Mammary epithelial cell (primary cell): Measurements from ENCODE around the gene TCHHL1.

Source experiments
- EZH2 ChIP-seq: IDR thresholded peaks from 2 replicates; pipeline ENCODE4 v1.6.1; 2012; ENCODE audit warnings: low read length, inconsistent platforms, borderline replicate concordance
- TF ChIP-seq, protein P1 (sequence below), 2 donors: IDR thresholded peaks in 1 of 2; conservative IDR thresholded peaks in 1 of 2; 2 replicates each; pipeline ENCODE4 v1.5.1; 2011 to 2012; ENCODE audit warnings: inconsistent platforms in 2 of 2, low read length in 2 of 2, mild to moderate bottlenecking in 2 of 2, control low read depth in 1 of 2, low read depth in 1 of 2; ENCODE audit not compliant: insufficient read depth in 1 of 2; ENCODE audit errors: extremely low read depth in 1 of 2

DNA sequence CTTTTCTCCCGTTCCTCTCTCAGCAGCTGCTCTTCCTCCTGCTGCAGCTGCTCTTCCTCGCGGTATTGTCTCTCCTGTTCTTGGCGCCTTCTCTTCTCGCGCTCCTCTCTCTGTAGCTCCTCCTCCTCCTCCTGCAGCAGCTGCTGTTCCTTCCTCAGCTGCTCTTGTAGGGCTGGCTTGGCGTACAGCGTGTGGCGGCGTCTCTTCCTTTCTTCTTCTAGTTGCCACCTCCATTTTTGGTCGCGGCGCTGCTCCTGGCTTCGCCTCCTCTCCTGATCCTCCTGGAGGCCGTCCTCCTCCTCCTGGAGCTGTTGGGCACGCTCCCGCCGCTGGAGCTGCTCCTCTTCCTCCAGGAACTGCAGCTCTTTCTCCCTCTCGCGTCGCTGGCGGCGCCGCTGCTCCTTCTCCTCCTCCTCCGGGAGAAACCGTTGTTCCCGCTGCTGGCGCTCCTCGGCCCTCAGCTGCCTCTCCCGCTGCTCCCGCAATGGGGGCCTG is 21.5 kb upstream of the TCHHL1 start:
- TF ChIP-seq, protein P1, sequence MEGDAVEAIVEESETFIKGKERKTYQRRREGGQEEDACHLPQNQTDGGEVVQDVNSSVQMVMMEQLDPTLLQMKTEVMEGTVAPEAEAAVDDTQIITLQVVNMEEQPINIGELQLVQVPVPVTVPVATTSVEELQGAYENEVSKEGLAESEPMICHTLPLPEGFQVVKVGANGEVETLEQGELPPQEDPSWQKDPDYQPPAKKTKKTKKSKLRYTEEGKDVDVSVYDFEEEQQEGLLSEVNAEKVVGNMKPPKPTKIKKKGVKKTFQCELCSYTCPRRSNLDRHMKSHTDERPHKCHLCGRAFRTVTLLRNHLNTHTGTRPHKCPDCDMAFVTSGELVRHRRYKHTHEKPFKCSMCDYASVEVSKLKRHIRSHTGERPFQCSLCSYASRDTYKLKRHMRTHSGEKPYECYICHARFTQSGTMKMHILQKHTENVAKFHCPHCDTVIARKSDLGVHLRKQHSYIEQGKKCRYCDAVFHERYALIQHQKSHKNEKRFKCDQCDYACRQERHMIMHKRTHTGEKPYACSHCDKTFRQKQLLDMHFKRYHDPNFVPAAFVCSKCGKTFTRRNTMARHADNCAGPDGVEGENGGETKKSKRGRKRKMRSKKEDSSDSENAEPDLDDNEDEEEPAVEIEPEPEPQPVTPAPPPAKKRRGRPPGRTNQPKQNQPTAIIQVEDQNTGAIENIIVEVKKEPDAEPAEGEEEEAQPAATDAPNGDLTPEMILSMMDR (conservative IDR thresholded peaks at IDR 0.05 in 1 of 2, IDR thresholded peaks at IDR 0.05 in 1 of 2; ENCODE audit: extremely low read depth in 1 of 2, insufficient read depth in 1 of 2, low read depth in 1 of 2, low read length in 2 of 2): no peak
- TF ChIP-seq EZH2: no peak
